ENCODE data around the gene SLC19A2. TPM values are rescaled to one million over a fixed set of nuclear protein-coding genes. Genes with fewer than 3 reads are reported as not detected.
A peak's percentile ranks its signal among the peaks of the same experiment; 100 is the strongest.

SLC19A2 gene
- total and polyA plus RNA-seq, 7 donors: 1.2 to 31.3 (median 21.0) TPM

DNA sequence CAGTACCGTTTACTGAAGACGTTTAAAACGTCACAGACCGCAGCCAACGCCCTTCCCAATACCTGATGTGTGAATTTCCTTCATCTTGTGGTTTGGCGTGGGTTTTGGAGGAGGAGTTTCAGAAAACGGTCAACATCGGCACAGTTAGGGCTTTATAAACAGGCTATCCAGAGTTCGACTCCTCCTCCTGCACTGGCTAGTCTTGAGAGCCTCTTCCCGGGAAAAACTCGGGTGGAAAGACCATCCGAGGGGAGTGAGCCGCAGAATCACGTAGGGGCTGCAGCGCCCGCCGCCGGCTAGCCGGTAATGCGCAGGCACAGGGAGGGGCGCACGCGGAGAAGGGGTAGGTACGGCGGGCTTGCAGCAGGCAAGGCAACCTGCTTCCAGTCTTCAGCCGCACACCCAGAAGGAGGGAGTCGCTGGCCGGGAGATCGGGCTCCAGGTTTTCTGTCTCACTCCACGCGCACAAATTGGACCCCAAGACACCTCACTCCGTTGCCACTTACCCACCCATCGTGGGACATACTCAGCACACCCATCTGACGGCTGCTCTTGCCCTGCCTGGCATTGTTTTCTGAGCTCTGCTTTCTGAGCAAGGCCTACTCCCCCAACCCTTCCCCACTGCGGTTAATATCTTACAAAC, 25.4 kb downstream of the SLC19A2 start:
- H3K4me3 ChIP-seq: peak overlapping the region; percentile 20 to 41 (median 35)
- peaks cover 0 to 6% (median 0%) of the 10 kb centered on the region in 4 donors for H3K36me3 ChIP-seq
- no peak overlapping the region for H3K27ac ChIP-seq
- TF ChIP-seq POLR2AphosphoS5 (IDR thresholded peaks at IDR 0.05) (no peak), POLR2A (IDR thresholded peaks at IDR 0.05) (no peak), EP300 (IDR thresholded peaks at IDR 0.05) (no peak), CTCF (IDR thresholded peaks at IDR 0.05) (no peak)
- intact Hi-C loops (cut with DNase I): no loop called here
- H3K9me3 ChIP-seq: peaks cover 0 to 13% (median 3%) of the 10 kb centered on the region in 4 donors
- DNase-seq: no peak
- WGBS, 2 donors: 17 to 25% methylated on average over 35 of the region's 35 CpGs
- peaks cover 0 to 24% (median 0%) of the 10 kb centered on the region in 3 donors for H3K27me3 ChIP-seq
- peaks cover 0 to 10% (median 7%) of the 10 kb centered on the region in 4 donors for H3K4me1 ChIP-seq

DNA sequence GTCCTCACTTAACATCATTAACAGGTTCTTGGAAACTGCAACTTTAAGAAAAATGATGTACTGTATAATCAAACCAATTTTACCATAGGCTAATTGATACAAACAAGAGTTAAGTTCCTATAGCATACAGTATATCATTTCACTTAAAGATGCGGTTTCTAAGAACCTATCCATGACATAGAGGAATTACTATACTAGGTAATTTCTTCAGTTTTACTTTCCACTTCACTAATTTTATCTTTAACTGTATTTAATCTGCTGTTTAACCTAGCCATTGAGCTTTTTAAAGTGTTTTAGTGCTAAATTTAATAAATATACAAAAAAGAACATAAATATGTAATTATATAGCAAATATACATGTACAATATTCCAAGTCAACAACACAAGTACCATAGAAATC, 28.3 kb downstream of the SLC19A2 start:
- no peak for DNase-seq
- Histone ChIP-seq H3K36me3 (no peaks in the 10 kb centered on the region), H3K4me1 (peaks cover 0 to 10% (median 7%) of the 10 kb centered on the region in 4 donors), H3K27me3 (peaks cover 0 to 24% (median 0%) of the 10 kb centered on the region in 3 donors), H3K4me3 (no peak overlapping the region), H3K27ac (no peak overlapping the region), H3K9me3 (peaks cover 0 to 13% (median 3%) of the 10 kb centered on the region in 4 donors)
- intact Hi-C loops (cut with DNase I): no loop called here
- TF ChIP-seq POLR2A (IDR thresholded peaks at IDR 0.05) (no peak), EP300 (IDR thresholded peaks at IDR 0.05) (no peak), CTCF (IDR thresholded peaks at IDR 0.05) (no peak), POLR2AphosphoS5 (IDR thresholded peaks at IDR 0.05) (no peak)
- WGBS, 2 donors: 98 to 100% methylated on average over 1 of the region's 1 CpG

DNA sequence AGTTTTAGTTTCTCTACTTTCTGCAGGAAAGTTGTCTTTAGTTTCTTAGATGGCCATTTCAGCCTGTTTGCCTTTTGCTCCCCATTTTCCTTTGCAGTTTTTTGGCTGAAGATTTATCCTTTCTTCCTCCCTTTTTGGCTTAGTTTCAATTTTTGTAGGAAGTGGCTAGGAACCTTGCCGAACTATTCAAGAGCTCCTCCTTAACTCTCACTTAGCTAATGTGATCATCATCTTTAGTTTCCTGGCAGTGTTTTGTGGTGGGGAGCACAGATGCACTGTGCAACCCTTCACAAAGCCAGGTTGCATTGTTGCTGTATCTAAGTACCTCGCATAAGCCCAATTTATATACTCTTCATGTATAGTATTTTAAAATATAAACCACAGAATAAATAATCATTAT, 29.7 kb downstream of the SLC19A2 start:
- 66 to 81% methylated on average over 2 of the region's 2 CpGs for WGBS, 2 donors
- no peak overlapping the region for H3K27ac ChIP-seq
- no peak overlapping the region for H3K4me3 ChIP-seq
- H3K4me1 ChIP-seq: peaks cover 0 to 10% (median 7%) of the 10 kb centered on the region in 4 donors
- H3K27me3 ChIP-seq: peaks cover 0 to 24% (median 0%) of the 10 kb centered on the region in 3 donors
- TF ChIP-seq POLR2A (IDR thresholded peaks at IDR 0.05) (no peak), EP300 (IDR thresholded peaks at IDR 0.05) (no peak), CTCF (IDR thresholded peaks at IDR 0.05) (no peak), POLR2AphosphoS5 (IDR thresholded peaks at IDR 0.05) (no peak)
- peaks cover 0 to 13% (median 3%) of the 10 kb centered on the region in 4 donors for H3K9me3 ChIP-seq
- H3K36me3 ChIP-seq: no peaks in the 10 kb centered on the region
- no peak for DNase-seq
- intact Hi-C loops (cut with DNase I): no loop called here

GRCh38 chr1:169452921-169453320, 32.8 kb downstream of the SLC19A2 start:
- Histone ChIP-seq H3K27ac (no peak overlapping the region), H3K9me3 (peaks cover 0 to 13% (median 3%) of the 10 kb centered on the region in 4 donors), H3K36me3 (no peaks in the 10 kb centered on the region), H3K27me3 (no peaks in the 10 kb centered on the region), H3K4me1 (no peaks in the 10 kb centered on the region), H3K4me3 (no peak overlapping the region)
- intact Hi-C loops (cut with DNase I): no loop called here
- no peak for TF ChIP-seq EP300 (IDR thresholded peaks at IDR 0.05)
- TF ChIP-seq CTCF (IDR thresholded peaks at IDR 0.05): no peak
- TF ChIP-seq POLR2AphosphoS5 (IDR thresholded peaks at IDR 0.05): no peak
- no peak for TF ChIP-seq POLR2A (IDR thresholded peaks at IDR 0.05)
- WGBS, 2 donors: 93 to 96% methylated on average over 2 of the region's 2 CpGs
- no peak for DNase-seq
